ENCODE data around the gene CRYBB3. TPM values are rescaled to one million over a fixed set of nuclear protein-coding genes. Genes with fewer than 3 reads are reported as not detected.

CRYBB3 gene
- total and polyA plus RNA-seq, 2 donors (not counting 3 experiments of a cell fraction or from before 2014, with no cell fraction given) = 0.59 to 1.2 TPM

DNA sequence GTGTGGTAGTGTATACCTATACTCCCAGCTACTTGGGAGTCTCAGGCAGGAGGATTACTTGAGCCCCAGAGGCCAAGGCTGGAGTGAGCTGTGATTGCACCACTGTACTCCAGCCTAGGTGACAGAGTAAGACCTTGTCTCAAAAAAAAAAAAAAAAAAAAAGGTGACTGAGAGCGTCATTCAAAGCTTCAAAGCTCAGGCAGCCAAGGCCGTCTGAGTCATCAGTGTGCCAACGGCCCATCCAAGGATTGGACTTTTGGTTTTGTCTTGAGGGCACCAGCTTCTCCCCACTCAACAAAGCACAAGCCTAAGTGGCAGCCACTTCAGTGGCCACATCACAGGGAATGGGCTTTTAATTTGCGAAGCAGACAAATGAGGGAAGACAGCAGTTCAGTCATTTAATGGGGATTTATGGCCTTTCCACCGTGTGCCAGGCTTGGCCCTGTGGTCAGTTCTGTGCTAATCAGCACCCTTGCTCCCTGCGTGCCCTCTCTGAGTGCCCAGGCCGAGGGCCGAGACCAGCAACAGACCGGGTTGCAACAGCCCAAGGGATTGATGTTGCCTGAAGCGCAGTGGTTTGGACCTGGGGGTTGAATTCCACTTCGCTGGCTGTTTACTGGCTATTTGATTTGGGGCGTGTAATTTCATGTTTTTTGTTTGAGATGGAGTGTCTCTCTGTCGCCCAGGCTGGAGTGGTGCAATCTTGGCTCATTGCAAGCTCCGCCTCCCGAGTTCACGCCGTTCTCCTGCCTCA is 30.2 kb upstream of the CRYBB3 start:
- TF ChIP-seq GATA2 (IDR thresholded peaks at IDR 0.05; ENCODE audit: insufficient read depth, insufficient read length, low read depth, low read length) (no peak), MAX (IDR thresholded peaks at IDR 0.05; ENCODE audit: insufficient read depth, insufficient read length) (no peak), MYC (IDR thresholded peaks at IDR 0.05; ENCODE audit: low read depth, low read length) (no peak), JUN (IDR thresholded peaks at IDR 0.05; ENCODE audit: borderline replicate concordance, insufficient read depth, insufficient read length, low read depth) (no peak), FOS (IDR thresholded peaks at IDR 0.05; ENCODE audit: borderline replicate concordance, insufficient read depth, low read length) (no peak), POLR2AphosphoS5 (IDR thresholded peaks at IDR 0.05; ENCODE audit: insufficient read depth, low read depth, low read length) (no peak)
- Histone ChIP-seq H4K20me1 (replicated peaks; ENCODE audit: control insufficient read depth, extremely low read depth, insufficient read depth, low read length) (no peaks in the 10 kb centered on the region), H3K4me3 (replicated peaks in 1 of 3; ENCODE audit: insufficient read depth in 1 of 3, low read depth in 1 of 3, low read length in 3 of 3) (no peak overlapping the region), H3K27me3 (ENCODE audit: control insufficient read depth in 2 of 2, insufficient read depth in 2 of 2, low read length in 2 of 2) (no peaks in the 10 kb centered on the region), H3K4me1 (ENCODE audit: control insufficient read depth, extremely low read depth, insufficient read depth, low read length) (no peaks in the 10 kb centered on the region), H3K9me3 (replicated peaks; ENCODE audit: control insufficient read depth, insufficient read depth, low read length) (no peaks in the 10 kb centered on the region), H2AFZ (ENCODE audit: low read depth, low read length) (no peak overlapping the region), H3K9me1 (replicated peaks; ENCODE audit: control insufficient read depth, extremely low read depth, insufficient read depth, low read length) (no peaks in the 10 kb centered on the region), H3K4me2 (ENCODE audit: insufficient read depth, low read length) (no peak overlapping the region), H3K36me3 (ENCODE audit: control insufficient read depth in 2 of 2, extremely low read depth in 1 of 2, insufficient read depth in 2 of 2, low read length in 2 of 2) (peaks cover 3 to 9% of the 10 kb centered on the region in 2 experiments), H3K27ac (ENCODE audit: insufficient read depth, low read depth, low read length) (no peak overlapping the region), H3K9ac (replicated peaks; ENCODE audit: extremely low read depth, insufficient read depth, low read length) (no peak overlapping the region), H3K79me2 (ENCODE audit: control insufficient read depth, insufficient read depth, low read length) (no peaks in the 10 kb centered on the region)
- dilution Hi-C loops (cut with MboI; ENCODE audit: extremely low pct_ligation_motif_present, low sequenced_read_pairs) = no loop called here
- POLR2A ChIA-PET = no interaction called here
- DNase-seq (ENCODE audit: low read depth, low spot score) (no peak), FAIRE-seq (no peak)
- intact Hi-C loops (cut with micrococcal nuclease) = no loop called here
- CTCF ChIA-PET = interaction anchor here (1.1 to 5.3 kb wide), 6 partner anchors 20 to 88 kb away, joined by 3 to 24 read pairs (median 6); no protein-coding TSS in a partner anchor
- BruUV-seq (replicated peaks) = no TSS peak

All from endothelial cell of umbilical vein (primary cell).